CD14-positive monocyte (primary cell): ENCODE results near the gene GP1BA. TPM values are rescaled to one million over a fixed set of nuclear protein-coding genes. Genes with fewer than 3 reads are reported as not detected.
A peak's percentile ranks its signal among the peaks of the same experiment; 100 is the strongest.

Source experiments
- DNase-seq, 3 donors: peaks; one replicate each; pipeline ENCODE4 v3.0.0-alpha.2; 2011 to 2022
- H2AFZ ChIP-seq: 2 replicates; pipeline ENCODE4 v1.6.0; 2012; ENCODE audit warnings: mild to moderate bottlenecking, low read depth, low read length, inconsistent platforms; ENCODE audit not compliant: insufficient read depth, poor library complexity, severe bottlenecking
- H3K27ac ChIP-seq, 2 donors: 1 replicate in 1 of 2; 2 replicates in 1 of 2; pipeline ENCODE4 v1.5.1; 2012 to 2013; ENCODE audit warnings: low read length in 2 of 2, control low read depth in 1 of 2, inconsistent platforms in 1 of 2, low read depth in 1 of 2, mild to moderate bottlenecking in 1 of 2
- H3K27me3 ChIP-seq, 2 donors: one replicate each; pipeline versions ENCODE4 v1.6.0 to v1.6.1; 2011 to 2013; ENCODE audit warnings: low read length in 2 of 2; ENCODE audit not compliant: control insufficient read depth in 2 of 2, insufficient read depth in 2 of 2
- H3K36me3 ChIP-seq, 2 donors: replicated peaks in 1 of 2; 1 replicate in 1 of 2; 2 replicates in 1 of 2; pipeline versions ENCODE4 v1.5.1 to v1.6.1; 2012 to 2013; ENCODE audit warnings: low read length in 2 of 2, control low read depth in 1 of 2, inconsistent platforms in 1 of 2, mild to moderate bottlenecking in 1 of 2; ENCODE audit not compliant: insufficient read depth in 2 of 2, control insufficient read depth in 1 of 2
- H3K4me1 ChIP-seq, 2 donors: 1 replicate in 1 of 2; 2 replicates in 1 of 2; pipeline versions ENCODE4 v1.5.1 to v1.6.1; 2012 to 2013; ENCODE audit warnings: low read length in 2 of 2, control low read depth in 1 of 2, inconsistent platforms in 1 of 2, mild to moderate bottlenecking in 1 of 2, moderate library complexity in 1 of 2; ENCODE audit not compliant: insufficient read depth in 2 of 2, control insufficient read depth in 1 of 2
- H3K4me2 ChIP-seq: replicated peaks from 2 replicates; pipeline ENCODE3; 2012; ENCODE audit warnings: low read length, moderate library complexity, mild to moderate bottlenecking; ENCODE audit not compliant: poor library complexity, severe bottlenecking; ENCODE audit errors: extremely low read depth
- H3K4me3 ChIP-seq, 3 experiments: fragments of 200-600 bp in 1 of 3; sonication (generic) in 1 of 3; replicated peaks in 1 of 3; 1 replicate in 2 of 3; 2 replicates in 1 of 3; pipeline ENCODE4 v1.5.1; 2011 to 2013; ENCODE audit warnings: low read length in 3 of 3, mild to moderate bottlenecking in 3 of 3, control low read depth in 2 of 3, low read depth in 2 of 3, inconsistent platforms in 1 of 3, moderate library complexity in 1 of 3
- H3K79me2 ChIP-seq: 2 replicates; pipeline ENCODE4 v1.6.0; 2012; ENCODE audit warnings: mild to moderate bottlenecking, control low read depth, inconsistent platforms, low read length, moderate library complexity; ENCODE audit not compliant: insufficient read depth
- H3K9ac ChIP-seq: 2 replicates; pipeline ENCODE4 v1.6.0; 2017; ENCODE audit warnings: low read length, mild to moderate bottlenecking; ENCODE audit not compliant: insufficient read depth, poor library complexity, severe bottlenecking
- H3K9me3 ChIP-seq, 2 donors: replicated peaks in 1 of 2; 1 replicate in 1 of 2; 2 replicates in 1 of 2; pipeline versions ENCODE4 v1.5.1 to v1.6.1; 2012 to 2013; ENCODE audit warnings: low read length in 2 of 2, control low read depth in 1 of 2; ENCODE audit not compliant: control insufficient read depth in 1 of 2, insufficient read depth in 1 of 2
- H4K20me1 ChIP-seq: 2 replicates; pipeline ENCODE4 v1.6.0; 2012; ENCODE audit warnings: mild to moderate bottlenecking, low read length, control low read depth, moderate library complexity; ENCODE audit not compliant: insufficient read depth
- H3K27ac Mint-ChIP-seq, 7 donors: one replicate each; pipeline ENCODE4 v1.8.0; 2020; ENCODE audit warnings: mild to moderate bottlenecking in 7 of 7, mixed read lengths in 7 of 7, moderate library complexity in 6 of 7, inconsistent platforms in 2 of 7
- H3K27me3 Mint-ChIP-seq, 3 donors: one replicate each; pipeline ENCODE4 v1.8.0; 2021 to 2022; ENCODE audit warnings: low read depth in 3 of 3, mild to moderate bottlenecking in 3 of 3, mixed read lengths in 3 of 3, moderate library complexity in 3 of 3, inconsistent platforms in 1 of 3
- H3K36me3 Mint-ChIP-seq, 2 donors: one replicate each; pipeline ENCODE4 v1.8.0; 2020; ENCODE audit warnings: mixed read lengths in 2 of 2, inconsistent platforms in 1 of 2, mild to moderate bottlenecking in 1 of 2
- H3K4me1 Mint-ChIP-seq: one replicate; pipeline ENCODE4 v1.8.0; 2020; ENCODE audit warnings: mild to moderate bottlenecking, mixed read lengths
- H3K4me3 Mint-ChIP-seq, 2 donors: one replicate each; pipeline ENCODE4 v1.8.0; 2020; ENCODE audit warnings: mild to moderate bottlenecking in 2 of 2, mixed read lengths in 2 of 2, moderate library complexity in 1 of 2
- H3K9me3 Mint-ChIP-seq, 7 donors: one replicate each; pipeline ENCODE4 v1.8.0; 2020 to 2022; ENCODE audit warnings: mixed read lengths in 7 of 7, mild to moderate bottlenecking in 6 of 7, moderate library complexity in 6 of 7, inconsistent platforms in 2 of 7
- WGBS: methylation state at CpG from one replicate; pipeline ENCODE4 v1.1.5; 2013; ENCODE audit warnings: missing lambda C conversion rate; ENCODE audit not compliant: insufficient coverage; 5-methylcytosine and 5-hydroxymethylcytosine counted together
- intact Hi-C, 2 donors: fragments of 100-400 bp; cut with micrococcal nuclease; formaldehyde crosslinking; loops; one replicate each; pipeline versions ENCODE4 v1.15.0 to v1.15.1; 2023
- polyA plus RNA-seq, 3 donors: library from polyadenylated mRNA; depleted of rRNA in 1 of 3; unstranded in 2 of 3; stranded (reverse) in 1 of 3; fragments of 300-500 nt in 2 of 3; fragments of >200 nt in 1 of 3; fragmentation: Illumina TruSeq in 2 of 3; gene quantifications; 1 replicate in 2 of 3; 2 replicates in 1 of 3; pipeline ENCODE4 v1.2.3, GENCODE V29; 2012 to 2021
- TF ChIP-seq, protein P1 (sequence below): fragments of 200-600 bp; IDR thresholded peaks from one replicate; pipeline ENCODE4 v1.8.0; 2022; ENCODE audit warnings: antibody characterized with exemption, mild to moderate bottlenecking

Gene GP1BA
- polyA plus RNA-seq, 3 donors, result 0.24 to 0.29 TPM; not detected in 1

- Histone ChIP-seq H2AFZ (peak overlapping the region; percentile 87), H3K9ac (peak overlapping the region; percentile 89), H3K4me1 (peaks cover 53 to 59% of the 10 kb centered on the region in 2 donors), H4K20me1 (peaks cover 50% of the 10 kb centered on the region), H3K36me3 (peaks cover 33 to 44% of the 10 kb centered on the region in 2 donors), H3K4me3 (peak overlapping the region; percentile 76 to 94 (median 78)), H3K27me3 (no peaks in the 10 kb centered on the region), H3K27ac (peak overlapping the region; percentile 94), H3K4me2 (peak overlapping the region; percentile 89), H3K9me3 (no peaks in the 10 kb centered on the region), H3K79me2 (peaks cover 60% of the 10 kb centered on the region)
- Mint-ChIP-seq H3K9me3 (no peaks in the 10 kb centered on the region), H3K4me1 (peaks cover 60% of the 10 kb centered on the region), H3K27me3 (peaks cover under 1 to 5% (median 4%) of the 10 kb centered on the region in 3 donors), H3K36me3 (peaks cover 48 to 50% of the 10 kb centered on the region in 2 donors), H3K4me3 (peak overlapping the region; percentile 90 to 95), H3K27ac (peak overlapping the region; percentile 89 to 96 (median 92))
- intact Hi-C loops, result loop anchor here in 1 of 2 donors (5.0 kb wide), 1 partner anchor 38 kb away; no protein-coding TSS in a partner anchor
- 64% methylated on average over 16 of the region's 19 CpGs for WGBS
- TF ChIP-seq, protein P1, sequence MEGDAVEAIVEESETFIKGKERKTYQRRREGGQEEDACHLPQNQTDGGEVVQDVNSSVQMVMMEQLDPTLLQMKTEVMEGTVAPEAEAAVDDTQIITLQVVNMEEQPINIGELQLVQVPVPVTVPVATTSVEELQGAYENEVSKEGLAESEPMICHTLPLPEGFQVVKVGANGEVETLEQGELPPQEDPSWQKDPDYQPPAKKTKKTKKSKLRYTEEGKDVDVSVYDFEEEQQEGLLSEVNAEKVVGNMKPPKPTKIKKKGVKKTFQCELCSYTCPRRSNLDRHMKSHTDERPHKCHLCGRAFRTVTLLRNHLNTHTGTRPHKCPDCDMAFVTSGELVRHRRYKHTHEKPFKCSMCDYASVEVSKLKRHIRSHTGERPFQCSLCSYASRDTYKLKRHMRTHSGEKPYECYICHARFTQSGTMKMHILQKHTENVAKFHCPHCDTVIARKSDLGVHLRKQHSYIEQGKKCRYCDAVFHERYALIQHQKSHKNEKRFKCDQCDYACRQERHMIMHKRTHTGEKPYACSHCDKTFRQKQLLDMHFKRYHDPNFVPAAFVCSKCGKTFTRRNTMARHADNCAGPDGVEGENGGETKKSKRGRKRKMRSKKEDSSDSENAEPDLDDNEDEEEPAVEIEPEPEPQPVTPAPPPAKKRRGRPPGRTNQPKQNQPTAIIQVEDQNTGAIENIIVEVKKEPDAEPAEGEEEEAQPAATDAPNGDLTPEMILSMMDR, result no peak
- DNase-seq, result no peak
Observed at GRCh38 chr17:4938688-4939545, 6.8 kb downstream of the GP1BA start.

- Histone ChIP-seq H2AFZ (peak overlapping the region; percentile 87), H3K9ac (peak overlapping the region; percentile 89), H3K27ac (peak overlapping the region; percentile 94), H3K4me3 (peak overlapping the region; percentile 76 to 94 (median 78)), H3K27me3 (no peaks in the 10 kb centered on the region), H4K20me1 (peaks cover 55% of the 10 kb centered on the region), H3K9me3 (no peaks in the 10 kb centered on the region), H3K4me1 (peaks cover 53 to 59% of the 10 kb centered on the region in 2 donors), H3K36me3 (peaks cover 34 to 46% of the 10 kb centered on the region in 2 donors), H3K79me2 (peaks cover 66% of the 10 kb centered on the region), H3K4me2 (peak overlapping the region; percentile 89)
- Mint-ChIP-seq H3K27ac (peak overlapping the region; percentile 89 to 96 (median 92)), H3K4me3 (peak overlapping the region; percentile 90 to 95), H3K27me3 (peaks cover 0 to 4% (median under 1%) of the 10 kb centered on the region in 3 donors), H3K4me1 (peaks cover 60% of the 10 kb centered on the region), H3K9me3 (no peaks in the 10 kb centered on the region), H3K36me3 (peaks cover 51 to 54% of the 10 kb centered on the region in 2 donors)
- 0% methylated on average over 16 of the region's 16 CpGs for WGBS
- TF ChIP-seq, protein P1, result no peak
- intact Hi-C loops, result loop anchor here in 1 of 2 donors (5.0 kb wide), 1 partner anchor 38 kb away; no protein-coding TSS in a partner anchor
- no peak for DNase-seq
Observed at GRCh38 chr17:4939546-4939795, 7.4 kb downstream of the GP1BA start.
